Activated CD8-positive, alpha-beta memory T cell treated with anti-CD3 and anti-CD28 coated beads for 4 hours (primary cell): Measurements from ENCODE around the gene PXDN.

Source experiments
- DNase-seq, 2 donors: peaks; one replicate each; pipeline ENCODE4 v3.0.0-alpha.2; 2020; ENCODE audit warnings: low read depth in 2 of 2

PXDN gene

GRCh38 chr2:1755436-1756191 lies 11.3 kb upstream of the PXDN start:
- DNase-seq: no peak

DNA sequence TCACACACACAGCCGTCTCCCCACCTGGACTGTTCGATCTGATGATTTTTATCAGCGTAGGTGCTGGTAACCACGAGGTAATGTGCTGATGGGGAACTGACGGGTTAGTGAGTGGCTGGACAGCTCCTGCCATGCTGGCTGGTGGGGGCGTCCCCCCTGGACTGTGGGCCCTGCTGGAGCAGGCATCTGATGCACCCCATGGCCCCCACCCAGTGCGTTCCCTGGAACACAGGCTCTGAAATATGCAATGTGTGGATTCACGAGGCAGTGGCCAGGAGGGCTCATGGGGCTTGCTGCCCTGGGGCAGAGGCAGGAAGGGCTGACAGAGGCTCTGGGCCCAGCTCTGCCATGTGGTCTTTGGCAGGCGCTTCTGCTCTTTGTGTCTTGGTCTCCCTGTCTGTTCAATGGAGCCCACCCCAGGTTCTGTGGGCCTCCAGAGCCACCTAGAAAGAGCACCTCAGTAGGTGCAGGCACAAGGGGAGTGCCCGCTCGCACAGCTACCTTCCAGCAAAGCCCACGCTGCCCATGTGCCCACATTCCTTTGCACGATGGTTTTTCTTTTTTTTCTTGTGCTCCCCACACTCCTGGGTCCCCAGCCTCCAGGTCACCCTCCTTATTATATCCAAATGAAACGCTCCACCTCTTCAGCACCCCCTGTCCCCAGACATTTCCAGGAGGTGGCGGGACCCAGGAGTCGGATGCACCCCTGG lies 10.3 kb upstream of the PXDN start:
- no peak for DNase-seq

GRCh38 chr2:1754046-1754445 lies 9.7 kb upstream of the PXDN start:
- no peak for DNase-seq

- no peak for DNase-seq
Observed at GRCh38 chr2:1752751-1753150, 8.4 kb upstream of the PXDN start.

DNA sequence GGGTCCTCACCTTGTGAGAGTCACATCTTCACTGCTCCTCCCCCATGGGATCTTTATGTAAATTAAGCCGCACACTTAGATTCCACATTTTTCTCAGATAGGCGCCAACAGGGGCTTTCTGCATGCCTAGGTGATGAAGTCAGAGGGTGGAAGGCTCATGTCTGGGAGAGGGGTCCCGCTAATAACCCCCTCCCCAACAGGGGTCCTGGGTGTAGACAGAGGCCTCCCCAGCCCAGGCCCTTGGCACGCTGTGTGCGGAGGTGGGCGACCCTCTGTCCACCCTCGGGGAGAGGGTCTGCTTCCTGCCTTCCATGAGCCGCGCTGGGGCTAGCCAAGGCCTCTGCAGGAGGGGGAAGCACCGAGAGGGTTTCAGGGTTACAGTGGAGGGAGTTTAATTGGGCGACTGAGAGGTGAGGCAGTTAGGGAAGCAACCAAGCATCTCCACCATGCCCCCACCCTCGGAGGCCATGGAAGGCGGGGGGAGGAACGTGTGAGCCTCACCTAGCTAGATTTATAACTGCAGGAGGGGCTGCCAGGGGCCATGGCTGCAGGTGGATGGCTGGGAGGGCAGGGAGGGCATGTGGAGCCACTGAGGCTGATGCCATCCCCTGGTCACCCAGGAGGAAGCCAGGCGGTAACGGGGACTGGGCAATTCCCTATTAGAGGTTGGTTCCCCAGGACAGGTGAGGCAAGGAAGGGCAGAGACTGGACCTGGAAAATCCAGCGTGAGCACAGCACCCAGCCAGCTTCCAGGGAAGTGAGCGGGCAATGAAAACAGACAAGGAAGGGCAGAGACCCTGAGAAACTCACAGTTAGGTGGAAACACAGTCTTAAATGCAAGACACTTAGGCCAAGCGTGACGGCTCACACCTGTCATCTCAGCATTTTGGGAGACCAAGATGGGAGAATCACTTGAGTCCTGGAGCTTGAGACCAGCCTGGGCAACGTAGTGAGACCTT lies 7.7 kb upstream of the PXDN start:
- no peak for DNase-seq

DNA sequence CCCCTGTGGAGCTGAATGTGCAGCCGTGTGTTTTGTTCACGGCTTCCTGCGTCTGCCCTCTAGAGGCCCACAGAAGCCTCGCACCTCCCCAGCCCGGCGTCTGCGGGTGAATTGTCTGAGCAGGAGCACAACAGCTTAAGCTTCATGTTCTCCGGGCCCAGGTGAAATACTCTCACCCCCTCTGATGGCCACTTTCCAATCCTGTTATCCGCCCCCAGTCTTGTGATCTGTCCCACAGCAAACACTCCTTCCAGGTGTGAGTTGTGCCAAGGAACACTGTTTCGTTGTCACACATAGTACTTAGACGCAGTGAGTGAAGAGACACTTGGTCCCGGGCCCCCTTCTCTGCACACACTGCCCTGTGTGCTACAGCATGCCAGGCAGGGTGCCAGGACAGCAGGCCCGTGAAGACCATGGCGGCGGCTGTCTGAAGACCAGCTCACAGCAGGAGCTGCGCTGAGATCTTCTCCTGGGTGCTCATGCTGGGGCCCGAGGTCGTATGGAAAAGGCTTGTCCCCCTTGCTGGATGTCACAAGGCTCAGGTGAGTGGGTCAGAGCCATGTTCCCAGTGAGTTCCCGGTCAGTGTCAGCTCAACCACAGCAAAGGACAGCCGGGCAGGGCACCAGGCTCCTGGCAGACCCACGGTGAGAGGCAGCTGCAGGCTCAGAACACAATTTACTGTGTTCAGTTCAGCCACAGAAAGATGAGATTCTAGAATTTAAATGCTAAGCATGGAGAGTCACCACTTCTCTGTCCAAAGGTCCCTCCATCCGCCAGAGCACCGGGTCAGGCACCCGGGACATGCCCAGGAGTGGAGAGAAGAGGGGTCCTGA lies 6.8 kb upstream of the PXDN start:
- DNase-seq: peak in 1 of 2 donors; percentile 12

- DNase-seq: no peak
Observed at GRCh38 chr2:1750270-1750932, 6.1 kb upstream of the PXDN start.

DNA sequence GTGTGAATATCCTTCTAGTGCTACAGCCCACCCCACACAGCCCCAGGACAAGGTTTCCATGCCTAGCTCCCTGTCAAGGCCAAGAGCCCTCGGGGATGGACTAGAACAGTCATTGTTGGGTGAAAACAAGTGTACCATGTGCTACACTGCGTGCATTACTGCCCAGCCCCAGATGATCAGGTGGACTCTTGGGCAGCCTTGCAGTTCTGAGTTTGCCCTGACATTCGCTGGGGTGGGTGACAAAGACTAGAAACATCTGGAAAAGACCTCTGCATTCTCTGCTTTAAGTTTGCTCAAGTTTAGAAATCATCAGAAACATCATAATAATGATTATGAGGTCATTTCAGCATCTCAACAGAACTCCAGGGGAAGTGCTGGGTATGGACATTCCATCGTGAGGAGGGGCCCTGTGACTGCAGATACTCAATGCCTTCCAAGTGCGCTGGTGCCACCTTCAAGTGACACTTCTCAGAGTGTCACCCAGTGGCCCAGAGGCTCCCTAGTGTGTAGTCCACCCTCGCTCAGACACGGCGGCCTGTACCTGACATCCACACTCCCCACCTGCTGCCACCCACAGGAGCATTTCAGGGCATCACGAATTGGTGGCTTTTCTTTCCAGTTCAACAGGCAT lies 5.3 kb upstream of the PXDN start:
- DNase-seq: no peak

- DNase-seq: no peak
Observed at GRCh38 chr2:1748741-1749488, 4.6 kb upstream of the PXDN start.

GRCh38 chr2:1748176-1748740 lies 3.9 kb upstream of the PXDN start:
- DNase-seq: no peak

DNA sequence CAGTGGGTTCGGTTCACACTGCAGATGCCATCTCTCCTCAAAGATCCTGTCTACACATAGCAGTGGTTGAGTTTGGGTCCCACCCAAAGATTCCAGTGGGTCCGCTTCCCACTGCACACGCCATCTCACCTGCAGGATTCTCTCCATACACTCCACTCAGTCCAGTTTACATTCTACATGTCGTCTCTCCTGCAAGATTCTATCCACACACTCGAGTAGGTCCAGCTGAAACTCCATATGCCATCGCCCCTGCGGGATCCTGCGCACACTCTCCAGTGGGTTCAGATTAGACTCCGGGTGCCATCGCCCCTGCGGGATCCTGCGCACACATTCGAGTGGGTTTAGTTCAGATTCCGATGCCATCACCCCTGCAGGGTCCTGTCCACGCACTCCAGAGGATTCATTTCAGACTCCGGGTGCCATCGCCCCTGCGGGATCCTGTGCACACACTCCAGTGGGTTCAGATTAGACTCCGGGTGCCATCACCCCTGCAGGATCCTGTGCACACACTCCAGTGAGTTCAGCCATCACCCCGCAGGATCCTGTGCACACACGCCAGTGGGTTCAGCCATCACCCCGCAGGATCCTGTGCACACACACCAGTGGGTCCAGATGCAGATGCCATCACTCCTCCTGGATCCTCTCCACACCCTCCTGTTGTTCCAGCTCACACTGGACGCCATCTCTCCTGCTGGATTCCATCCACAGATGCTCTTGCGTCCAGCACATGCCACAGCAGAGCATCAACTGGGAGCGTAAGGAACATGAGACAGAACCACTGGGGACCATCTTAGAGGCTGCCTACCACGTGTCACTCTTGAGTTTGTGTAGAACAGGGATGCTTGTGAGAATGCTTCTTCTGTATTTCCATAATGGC lies 3.0 kb upstream of the PXDN start:
- DNase-seq: no peak

DNA sequence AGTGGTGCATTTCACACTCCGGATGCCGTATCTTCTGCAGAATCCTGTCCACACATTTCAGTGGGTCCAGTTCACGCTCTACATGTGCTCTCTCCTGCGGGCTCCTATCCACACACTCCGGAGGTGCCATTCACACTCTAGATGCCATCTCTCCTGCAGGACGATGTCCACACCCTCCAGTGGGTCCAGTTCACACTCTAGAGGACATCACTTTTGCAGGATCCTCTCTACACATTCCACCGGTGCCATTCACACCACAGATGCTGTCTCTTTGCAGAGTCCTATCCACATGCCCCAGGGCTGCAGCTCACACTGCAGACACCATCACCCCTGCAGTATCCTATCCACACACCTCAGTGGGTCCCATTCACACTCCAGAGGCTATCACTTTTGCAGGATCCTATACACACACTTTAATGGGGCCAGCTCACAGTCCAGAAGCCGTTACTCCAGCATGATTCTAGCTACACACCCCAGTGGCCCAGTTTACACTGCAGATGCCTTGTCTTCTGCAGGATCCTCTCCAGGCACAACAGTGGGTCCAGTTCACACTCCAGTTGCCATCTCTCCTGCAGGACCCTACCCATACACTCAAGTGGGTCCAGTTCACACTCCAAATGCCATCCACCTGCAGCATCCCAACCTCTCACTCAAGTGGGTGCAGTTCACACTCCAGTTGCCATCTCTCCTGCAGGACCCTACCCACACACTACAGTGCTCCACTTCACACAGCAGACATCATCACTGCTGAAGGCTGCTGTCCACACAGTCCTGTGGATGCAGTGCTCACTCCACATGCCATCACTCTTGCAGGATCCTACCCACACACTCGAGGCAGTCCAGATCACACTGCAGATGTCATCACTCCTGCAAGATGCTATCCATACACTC lies 2.1 kb upstream of the PXDN start:
- DNase-seq: no peak

DNA sequence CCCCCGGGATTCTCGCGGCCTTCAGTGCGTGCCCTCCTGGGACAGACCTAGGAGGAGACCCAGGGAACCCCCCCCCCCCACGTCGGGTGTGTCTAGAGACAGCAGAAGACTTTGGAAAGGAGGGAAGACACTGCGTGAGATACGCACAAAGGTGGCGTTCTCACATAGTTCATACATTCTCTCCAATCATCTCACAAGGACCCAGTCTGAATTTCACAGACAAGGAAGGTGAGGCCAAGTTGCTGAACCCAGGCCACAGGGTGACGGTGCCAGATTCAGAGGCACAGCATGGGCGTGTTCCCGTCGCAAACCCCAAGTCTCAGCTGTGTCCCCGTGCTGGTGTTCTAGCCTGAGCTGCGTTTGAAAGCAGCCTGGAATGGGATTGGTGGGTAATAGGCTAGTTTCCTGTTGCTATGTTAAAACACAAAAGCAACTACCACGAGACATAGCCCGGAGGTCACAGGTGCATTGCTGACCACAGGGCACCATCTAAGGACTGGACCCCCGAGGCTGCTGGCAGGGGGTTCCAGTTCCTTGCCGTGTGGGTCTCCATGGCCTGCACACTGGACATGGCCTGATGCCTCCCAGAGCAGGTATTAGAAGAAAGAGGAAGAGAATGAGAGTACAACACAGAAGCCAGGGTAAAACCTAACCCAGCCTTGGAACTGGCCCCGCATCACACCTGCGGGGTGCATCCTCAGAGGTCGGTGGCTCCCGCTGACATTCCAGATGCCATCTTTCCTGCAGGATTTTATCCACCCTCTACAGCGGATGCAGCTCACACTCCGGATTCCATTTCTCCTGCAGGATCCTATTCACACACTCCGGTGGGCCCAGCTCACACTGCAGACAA lies 1.1 kb upstream of the PXDN start:
- no peak for DNase-seq

DNA sequence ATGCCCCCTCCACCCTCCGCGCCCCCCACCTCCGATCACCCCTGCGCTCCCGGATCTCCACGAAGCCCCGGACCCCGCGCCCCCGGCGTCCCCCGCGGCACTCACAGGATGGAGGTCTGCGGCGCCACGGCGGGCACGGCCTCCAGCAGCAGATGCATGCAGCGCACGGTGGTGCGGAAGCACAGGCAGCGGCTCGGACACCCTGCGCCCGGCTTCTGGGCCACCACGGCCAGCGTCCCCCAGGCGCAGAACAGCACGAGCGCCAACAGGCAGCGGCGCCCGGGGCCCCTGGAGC lies 217 bp downstream of the PXDN start:
- DNase-seq: no peak

DNA sequence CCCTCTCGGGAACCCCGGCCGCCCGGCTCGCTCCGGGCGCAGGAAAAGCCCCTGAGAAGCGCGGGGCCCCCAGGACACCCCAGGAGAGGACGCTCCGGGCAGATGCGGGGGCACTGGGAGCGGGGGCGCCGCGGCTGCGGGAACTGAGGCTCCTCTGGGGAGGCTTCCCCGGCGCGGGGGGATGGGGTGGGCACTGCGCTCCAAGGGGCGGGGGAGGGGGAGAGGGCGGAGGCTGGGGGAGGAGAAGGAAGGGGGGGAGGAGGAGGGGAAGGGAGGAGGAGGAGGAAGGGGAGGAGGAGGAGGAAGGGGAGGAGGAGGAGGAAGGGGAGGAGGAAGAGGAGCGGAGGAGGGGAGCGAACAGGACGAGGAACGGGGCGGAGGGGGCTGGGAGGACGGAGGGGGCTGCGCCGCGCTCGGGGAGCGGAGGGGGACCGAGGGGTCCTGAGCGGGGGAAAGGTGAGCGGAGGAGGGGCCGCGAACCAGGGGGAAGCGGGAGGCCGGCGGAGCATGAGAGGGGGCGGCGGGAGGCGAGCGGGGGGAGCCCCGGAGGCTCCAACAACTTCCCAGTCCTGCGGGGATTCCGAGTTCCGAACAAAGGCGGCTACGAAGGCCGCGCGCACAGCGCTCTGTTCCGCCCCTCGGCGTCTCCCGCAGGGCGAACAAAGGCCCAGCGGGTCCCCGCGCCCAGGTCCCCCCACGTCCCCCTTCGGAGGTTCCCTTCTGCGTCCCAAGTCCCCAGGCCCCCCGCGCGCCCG lies 742 bp downstream of the PXDN start:
- DNase-seq: no peak
